ENCODE data around the gene DDAH2. TPM values are rescaled to one million over a fixed set of nuclear protein-coding genes. Genes with fewer than 3 reads are reported as not detected.

The DDAH2 gene
- total RNA-seq, 2 donors from 2014 or later, result 150 to 153 TPM

DNA sequence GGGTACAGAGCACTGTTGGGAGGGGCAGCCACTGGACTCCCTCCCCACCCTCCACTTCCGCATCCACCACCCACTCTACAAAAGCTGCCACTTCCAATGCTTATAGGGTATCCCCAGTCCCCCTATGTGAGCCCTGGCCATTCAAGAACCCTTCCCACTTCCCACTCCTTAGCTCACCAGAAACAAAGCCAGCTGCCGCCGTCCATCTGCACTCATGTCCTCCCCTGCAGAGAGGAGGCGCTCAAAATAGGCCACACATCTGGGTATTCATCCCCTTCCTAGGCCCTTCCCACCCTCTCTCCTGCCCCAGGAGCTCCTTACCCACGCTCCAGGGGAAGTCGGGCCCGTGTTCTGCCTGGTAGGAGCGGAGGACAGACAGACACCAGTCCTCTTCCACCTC lies 41.8 kb downstream of the DDAH2 start:
- H3K27ac Mint-ChIP-seq, result no peak overlapping the region
- no peaks in the 10 kb centered on the region for H3K9me3 Mint-ChIP-seq
- H3K4me1 ChIP-seq (ENCODE audit: control insufficient read depth, insufficient read depth, low read length), result peaks cover 13% of the 10 kb centered on the region
- H3K9ac ChIP-seq (ENCODE audit: extremely low read depth, low read length, poor library complexity, severe bottlenecking), result no peak overlapping the region
- no peaks in the 10 kb centered on the region for H3K27me3 ChIP-seq (ENCODE audit: control insufficient read depth, insufficient read depth, low read length, poor library complexity, severe bottlenecking)
- peaks cover 55% of the 10 kb centered on the region for H3K36me3 Mint-ChIP-seq (ENCODE audit: low read depth)
- H3K4me3 ChIP-seq (ENCODE audit: low read length), result no peak overlapping the region
- peaks cover 60% of the 10 kb centered on the region for H3K36me3 ChIP-seq (ENCODE audit: control insufficient read depth, insufficient read depth, low read length)
- H3K27ac ChIP-seq (ENCODE audit: low read depth, low read length), result no peak overlapping the region
- no peak overlapping the region for H3K4me3 Mint-ChIP-seq
- peaks cover 2% of the 10 kb centered on the region for H3K27me3 Mint-ChIP-seq (ENCODE audit: insufficient read depth)
- 83 to 91% methylated on average over 1 to 8 of the region's 8 CpGs for WGBS, 2 experiments (ENCODE audit: insufficient coverage in 1 of 2, insufficient read length in 1 of 2)
- peaks cover 22% of the 10 kb centered on the region for H3K4me1 Mint-ChIP-seq
- TF ChIP-seq CTCF (conservative IDR thresholded peaks at IDR 0.05), result no peak
- DNase-seq, result no peak
- H3K9me3 ChIP-seq (ENCODE audit: control insufficient read depth, low read length), result no peaks in the 10 kb centered on the region

GRCh38 chr6:31686483-31686882 lies 42.6 kb downstream of the DDAH2 start:
- H3K9ac ChIP-seq (ENCODE audit: extremely low read depth, low read length, poor library complexity, severe bottlenecking), result no peak overlapping the region
- no peak overlapping the region for H3K4me3 ChIP-seq (ENCODE audit: low read length)
- H3K27ac Mint-ChIP-seq, result no peak overlapping the region
- H3K4me1 ChIP-seq (ENCODE audit: control insufficient read depth, insufficient read depth, low read length), result peaks cover 13% of the 10 kb centered on the region
- 93 to 97% methylated on average over 3 to 5 of the region's 5 CpGs for WGBS, 2 experiments (ENCODE audit: insufficient coverage in 1 of 2, insufficient read length in 1 of 2)
- no peaks in the 10 kb centered on the region for H3K9me3 Mint-ChIP-seq
- H3K27me3 Mint-ChIP-seq (ENCODE audit: insufficient read depth), result peaks cover 10% of the 10 kb centered on the region
- H3K27ac ChIP-seq (ENCODE audit: low read depth, low read length), result no peak overlapping the region
- H3K36me3 ChIP-seq (ENCODE audit: control insufficient read depth, insufficient read depth, low read length), result peaks cover 53% of the 10 kb centered on the region
- peaks cover 24% of the 10 kb centered on the region for H3K4me1 Mint-ChIP-seq
- no peak for DNase-seq
- H3K27me3 ChIP-seq (ENCODE audit: control insufficient read depth, insufficient read depth, low read length, poor library complexity, severe bottlenecking), result peaks cover 5% of the 10 kb centered on the region
- H3K4me3 Mint-ChIP-seq, result no peak overlapping the region
- peaks cover 53% of the 10 kb centered on the region for H3K36me3 Mint-ChIP-seq (ENCODE audit: low read depth)
- no peaks in the 10 kb centered on the region for H3K9me3 ChIP-seq (ENCODE audit: control insufficient read depth, low read length)
- no peak for TF ChIP-seq CTCF (conservative IDR thresholded peaks at IDR 0.05)

- peak overlapping the region; percentile 57 for H3K4me3 ChIP-seq (ENCODE audit: low read length)
- H3K27me3 ChIP-seq (ENCODE audit: control insufficient read depth, insufficient read depth, low read length, poor library complexity, severe bottlenecking), result peaks cover 7% of the 10 kb centered on the region
- no peak overlapping the region for H3K27ac ChIP-seq (ENCODE audit: low read depth, low read length)
- Mint-ChIP-seq H3K27me3 (ENCODE audit: insufficient read depth) (peaks cover 17% of the 10 kb centered on the region), H3K27ac (peak overlapping the region; percentile 95), H3K9me3 (no peaks in the 10 kb centered on the region), H3K4me1 (peaks cover 22% of the 10 kb centered on the region), H3K4me3 (peak overlapping the region; percentile 67), H3K36me3 (ENCODE audit: low read depth) (peaks cover 35% of the 10 kb centered on the region)
- no peak overlapping the region for H3K9ac ChIP-seq (ENCODE audit: extremely low read depth, low read length, poor library complexity, severe bottlenecking)
- peaks cover 7% of the 10 kb centered on the region for H3K4me1 ChIP-seq (ENCODE audit: control insufficient read depth, insufficient read depth, low read length)
- WGBS, 2 experiments (ENCODE audit: insufficient coverage in 1 of 2, insufficient read length in 1 of 2), result 82 to 85% methylated on average over 5 to 13 of the region's 13 CpGs
- H3K36me3 ChIP-seq (ENCODE audit: control insufficient read depth, insufficient read depth, low read length), result peaks cover 35% of the 10 kb centered on the region
- no peak for DNase-seq
- H3K9me3 ChIP-seq (ENCODE audit: control insufficient read depth, low read length), result no peaks in the 10 kb centered on the region
- TF ChIP-seq CTCF (conservative IDR thresholded peaks at IDR 0.05), result no peak
Measured at GRCh38 chr6:31683591-31683990, 45.5 kb downstream of the DDAH2 start.

Data from endodermal cell (in vitro differentiated cells).